ENCODE results near the gene NOC2L.
A peak's percentile ranks its signal among the peaks of the same experiment; 100 is the strongest.

NOC2L gene

GRCh38 chr1:929712-930632, 29.1 kb downstream of the NOC2L start:
- in situ Hi-C loops (cut with HindIII; ENCODE audit: low pct_ligation_motif_present, low sequenced_read_pairs): no loop called here
- H3K27me3 ChIP-seq (replicated peaks): peaks cover 47% of the 10 kb centered on the region
- TF ChIP-seq CTCF (IDR thresholded peaks at IDR 0.05; ENCODE audit: low read depth, low read length, missing control alignments): no peak
- no peak overlapping the region for H3K4me3 ChIP-seq (ENCODE audit: low read depth, low read length)
- no peak overlapping the region for H3K27ac ChIP-seq
- H3K36me3 ChIP-seq (replicated peaks): no peaks in the 10 kb centered on the region
- DNase-seq: no peak

GRCh38 chr1:928825-929661, 30.0 kb downstream of the NOC2L start:
- Histone ChIP-seq H3K27ac (no peak overlapping the region), H3K4me3 (ENCODE audit: low read depth, low read length) (no peak overlapping the region), H3K36me3 (replicated peaks) (no peaks in the 10 kb centered on the region), H3K27me3 (replicated peaks) (peaks cover 53% of the 10 kb centered on the region)
- in situ Hi-C loops (cut with HindIII; ENCODE audit: low pct_ligation_motif_present, low sequenced_read_pairs): no loop called here
- no peak for DNase-seq
- peak; percentile 7 for TF ChIP-seq CTCF (IDR thresholded peaks at IDR 0.05; ENCODE audit: low read depth, low read length, missing control alignments)

- peaks cover 54% of the 10 kb centered on the region for H3K27me3 ChIP-seq (replicated peaks)
- no peak for DNase-seq
- no peak overlapping the region for H3K27ac ChIP-seq
- H3K4me3 ChIP-seq (ENCODE audit: low read depth, low read length): no peak overlapping the region
- TF ChIP-seq CTCF (IDR thresholded peaks at IDR 0.05; ENCODE audit: low read depth, low read length, missing control alignments): no peak
- in situ Hi-C loops (cut with HindIII; ENCODE audit: low pct_ligation_motif_present, low sequenced_read_pairs): no loop called here
- H3K36me3 ChIP-seq (replicated peaks): no peaks in the 10 kb centered on the region
Measured at GRCh38 chr1:927748-928147, 31.3 kb downstream of the NOC2L start.

DNA sequence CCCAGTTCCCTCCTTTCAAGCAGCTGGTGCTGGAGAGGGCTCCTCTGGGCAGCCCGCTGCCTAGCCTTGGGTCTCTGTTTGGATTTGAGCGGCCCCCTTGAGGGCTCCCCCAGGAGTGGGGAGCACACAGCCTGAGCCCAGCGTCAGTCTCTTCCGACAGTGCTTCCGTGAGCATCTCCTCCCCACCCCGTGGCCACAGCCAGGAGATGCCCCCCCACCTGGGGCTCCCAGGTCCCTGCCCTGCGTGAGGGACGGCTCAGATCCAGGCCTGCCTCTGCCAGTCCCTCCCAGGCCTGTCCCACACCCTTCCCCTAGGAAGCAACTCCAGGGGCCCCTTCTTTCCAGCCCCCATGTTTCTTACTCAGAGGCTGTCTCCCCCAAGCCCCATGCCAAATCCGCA, 31.8 kb downstream of the NOC2L start:
- DNase-seq: no peak
- Histone ChIP-seq H3K36me3 (replicated peaks) (no peaks in the 10 kb centered on the region), H3K4me3 (ENCODE audit: low read depth, low read length) (no peak overlapping the region), H3K27me3 (replicated peaks) (peaks cover 51% of the 10 kb centered on the region), H3K27ac (no peak overlapping the region)
- in situ Hi-C loops (cut with HindIII; ENCODE audit: low pct_ligation_motif_present, low sequenced_read_pairs): no loop called here
- TF ChIP-seq CTCF (IDR thresholded peaks at IDR 0.05; ENCODE audit: low read depth, low read length, missing control alignments): no peak

DNA sequence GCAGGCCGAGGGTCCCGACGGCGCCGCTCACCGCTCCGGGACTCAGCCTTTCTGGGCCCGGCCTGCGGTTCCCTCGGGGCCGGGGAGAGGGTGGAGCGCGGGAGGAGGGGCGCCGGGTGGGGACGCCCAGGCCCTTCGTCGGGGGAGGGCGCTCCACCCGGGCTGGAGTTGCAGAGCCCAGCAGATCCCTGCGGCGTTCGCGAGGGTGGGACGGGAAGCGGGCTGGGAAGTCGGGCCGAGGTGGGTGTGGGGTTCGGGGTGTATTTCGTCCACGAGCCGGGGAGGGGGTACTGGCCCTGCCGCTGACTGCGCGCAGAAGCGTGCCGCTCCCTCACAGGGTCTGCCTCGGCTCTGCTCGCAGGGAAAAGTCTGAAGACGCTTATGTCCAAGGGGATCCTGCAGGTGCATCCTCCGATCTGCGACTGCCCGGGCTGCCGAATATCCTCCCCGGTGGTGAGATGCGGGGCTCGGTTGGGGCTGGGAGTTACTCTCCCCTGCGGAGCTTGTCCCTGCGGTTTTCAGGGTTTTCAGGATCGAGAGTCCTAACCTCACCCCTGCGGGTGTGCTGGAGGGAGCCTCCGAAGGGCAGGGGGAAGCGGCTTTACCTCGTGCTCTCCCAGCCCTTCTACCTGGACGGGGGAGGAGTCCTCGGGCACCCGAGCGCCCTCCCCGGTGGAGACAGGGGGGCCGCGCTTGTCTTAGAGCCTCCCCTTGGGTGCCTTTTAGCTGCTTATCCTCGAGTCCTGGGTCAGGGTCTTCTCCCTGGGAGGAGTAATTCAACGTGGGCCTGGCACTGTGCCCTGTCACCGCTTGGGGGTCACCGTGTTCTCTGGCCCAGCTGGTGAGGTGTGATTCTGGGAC, 33.3 kb downstream of the NOC2L start:
- H3K4me3 ChIP-seq (ENCODE audit: low read depth, low read length): peak overlapping the region; percentile 32
- DNase-seq: no peak
- peaks cover 51% of the 10 kb centered on the region for H3K27me3 ChIP-seq (replicated peaks)
- H3K27ac ChIP-seq: no peak overlapping the region
- TF ChIP-seq CTCF (IDR thresholded peaks at IDR 0.05; ENCODE audit: low read depth, low read length, missing control alignments): no peak
- no peaks in the 10 kb centered on the region for H3K36me3 ChIP-seq (replicated peaks)
- in situ Hi-C loops (cut with HindIII; ENCODE audit: low pct_ligation_motif_present, low sequenced_read_pairs): no loop called here

Measured in brain microvascular endothelial cell (primary cell).